GM18520 (cell line): ENCODE data around the gene CCDC88C.
A peak's percentile ranks its signal among the peaks of the same experiment; 100 is the strongest.

ENCODE experiments used
- ATAC-seq: cut with Tn5 transposase; IDR thresholded peaks from one replicate; pipeline ENCODE4 v1.9.1; 2021; ENCODE audit not compliant: unreplicated experiment

CCDC88C gene

DNA sequence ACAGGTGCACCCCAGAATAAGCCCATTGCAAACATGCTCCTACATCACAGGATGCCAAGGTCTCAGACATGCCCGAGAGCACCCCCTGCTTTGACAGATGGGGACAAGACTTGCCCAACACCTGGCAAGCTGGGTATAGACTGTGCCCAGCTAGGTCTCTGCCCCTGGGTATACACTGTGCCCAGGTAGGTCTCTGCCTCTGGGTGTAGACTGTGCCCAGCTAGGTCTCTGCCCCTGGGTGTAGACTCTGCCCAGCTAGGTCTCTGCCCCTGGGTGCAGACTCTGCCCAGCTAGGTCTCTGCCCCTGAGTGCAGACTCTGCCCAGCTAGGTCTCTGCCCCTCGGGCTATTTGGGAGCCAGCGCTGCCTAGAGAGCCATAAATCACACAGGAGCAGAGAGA lies 85.9 kb downstream of the CCDC88C start:
- ATAC-seq = no peak

DNA sequence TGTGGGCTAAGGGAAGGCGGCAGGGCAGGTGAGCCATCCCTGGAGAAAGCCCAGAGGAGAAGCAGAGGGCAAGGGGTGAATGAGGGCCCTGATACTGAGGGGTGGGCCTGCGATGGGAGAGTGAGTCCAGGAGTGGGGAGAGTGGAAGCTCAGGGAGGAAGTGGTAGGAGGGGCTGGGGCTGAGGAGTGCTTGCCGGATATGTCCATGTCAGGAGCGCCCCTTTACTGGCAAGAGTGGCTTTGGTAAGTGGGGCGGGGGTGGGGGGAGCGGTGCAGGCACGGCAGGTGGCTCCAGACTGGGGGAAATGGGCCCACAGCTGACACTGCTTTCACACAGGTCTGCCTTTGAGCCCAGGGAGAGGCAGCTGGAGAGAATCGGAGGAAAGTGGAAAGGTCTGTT lies 86.8 kb downstream of the CCDC88C start:
- no peak for ATAC-seq

DNA sequence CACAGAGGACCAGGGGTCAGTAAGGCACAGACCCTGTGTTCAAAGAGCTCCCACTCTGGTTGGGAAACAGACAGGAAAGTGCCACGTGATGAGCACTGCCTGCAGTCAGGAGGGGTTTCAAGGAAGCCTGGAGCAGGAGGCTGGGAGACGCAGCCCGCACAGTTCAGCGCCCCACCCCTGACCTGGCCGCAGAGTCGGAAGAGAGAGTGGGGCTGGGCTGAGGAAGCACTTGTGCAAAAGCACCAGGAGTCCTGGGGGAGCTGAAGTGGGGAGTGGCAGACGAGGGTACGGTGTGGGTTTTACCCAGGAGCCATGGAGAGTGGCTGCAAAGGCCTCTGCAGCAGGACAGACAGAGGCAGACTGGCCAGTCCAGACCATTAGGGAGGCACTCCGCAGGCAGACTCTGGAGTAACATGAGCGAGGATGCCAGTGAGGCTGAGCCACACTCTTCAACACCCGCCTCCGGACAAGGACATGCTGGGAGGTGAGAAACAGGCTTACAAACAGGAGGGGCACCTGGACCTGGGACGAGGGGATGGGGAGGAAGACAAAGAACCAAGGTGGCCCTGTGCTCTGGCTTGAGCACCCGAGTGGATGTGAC lies 87.4 kb downstream of the CCDC88C start:
- no peak for ATAC-seq

DNA sequence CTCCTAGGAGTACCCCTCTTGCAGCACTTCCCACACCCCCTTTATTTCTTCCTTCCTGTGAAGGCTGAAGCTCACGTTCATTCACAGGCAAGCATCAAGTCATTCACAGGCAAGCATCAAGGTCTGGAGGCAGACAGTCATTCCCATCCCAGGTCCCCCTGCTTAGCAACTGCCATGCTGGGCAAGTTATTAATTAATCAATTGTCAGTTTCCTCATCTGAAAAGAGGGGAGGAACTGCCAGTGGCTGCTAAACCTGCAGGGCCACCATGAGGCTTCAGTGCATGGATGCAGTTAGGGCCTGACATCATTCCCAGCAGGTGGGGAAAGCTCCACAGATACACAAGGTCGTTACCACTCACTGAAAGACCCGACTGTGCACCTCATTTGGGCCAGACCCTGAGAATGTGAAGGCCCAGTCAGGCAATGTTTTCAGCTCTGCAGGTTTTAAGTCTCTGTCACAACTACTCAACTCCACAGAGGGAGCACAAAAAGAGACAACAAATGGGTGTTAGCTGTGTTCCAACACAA lies 88.1 kb downstream of the CCDC88C start:
- no peak for ATAC-seq

DNA sequence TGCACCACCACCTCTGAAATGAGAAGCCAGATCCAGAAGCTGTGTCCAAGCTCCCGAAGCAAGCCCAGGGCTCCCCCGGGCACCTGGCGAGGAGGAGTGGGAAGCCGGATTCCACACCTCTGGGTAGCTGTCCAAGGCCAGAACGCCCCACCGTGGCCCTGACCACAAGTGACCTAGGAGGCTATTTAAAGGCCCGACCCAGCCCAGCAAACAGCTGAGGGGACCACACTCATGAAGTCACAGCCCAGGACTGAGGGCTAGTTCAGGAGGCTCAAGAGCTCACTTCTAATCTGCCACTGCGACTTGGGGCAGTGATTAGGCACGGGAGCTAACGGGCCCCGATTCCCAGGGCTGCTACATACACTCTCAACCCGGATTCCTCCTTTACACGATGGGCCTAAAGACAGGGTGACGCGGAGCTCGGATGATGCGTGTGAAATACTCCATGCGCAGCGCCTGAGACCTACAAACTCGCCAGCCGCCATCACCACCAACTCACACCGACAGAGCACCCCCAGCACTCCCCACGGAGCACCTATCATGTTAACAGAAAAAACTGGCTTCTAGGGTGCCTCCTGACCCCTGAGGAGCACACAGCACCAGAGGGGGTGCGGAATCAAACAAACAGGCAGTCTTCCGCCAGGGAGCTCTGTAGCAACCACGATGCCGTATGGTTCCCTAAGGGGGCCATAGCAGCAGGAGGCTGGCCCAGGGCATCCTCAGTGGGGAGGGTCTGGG lies 89.1 kb downstream of the CCDC88C start:
- ATAC-seq = no peak

DNA sequence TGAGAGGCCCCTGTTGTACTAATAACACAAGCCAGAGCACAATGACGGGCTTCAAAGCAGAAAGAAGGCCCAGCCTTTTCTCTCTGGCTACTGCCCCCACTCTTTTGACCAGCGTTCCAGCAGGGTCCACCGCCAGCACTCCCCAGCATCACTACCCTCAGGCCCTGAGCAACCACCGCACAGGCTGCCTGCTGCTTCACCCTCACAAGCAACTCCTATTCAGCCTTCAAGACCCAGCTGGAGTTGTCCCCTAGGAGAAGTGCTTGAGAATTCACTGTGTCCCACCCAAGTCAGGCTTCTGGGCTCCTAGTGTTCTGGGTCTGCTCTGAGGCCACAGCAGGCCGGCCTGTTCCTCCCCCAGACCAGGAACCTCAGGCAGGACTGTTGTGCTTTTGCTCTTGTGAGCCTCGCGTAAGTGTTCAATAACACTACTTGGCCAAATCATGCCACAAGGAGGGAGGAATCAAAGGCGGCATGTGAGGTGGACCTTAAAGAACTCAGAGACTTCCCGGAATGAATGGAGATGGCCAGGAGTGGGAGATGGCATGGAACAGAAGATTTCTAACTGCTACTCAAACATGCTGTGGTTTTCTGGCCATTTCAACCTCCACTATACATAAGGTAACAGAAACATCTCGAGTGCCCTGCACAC lies 89.8 kb downstream of the CCDC88C start:
- ATAC-seq = no peak

DNA sequence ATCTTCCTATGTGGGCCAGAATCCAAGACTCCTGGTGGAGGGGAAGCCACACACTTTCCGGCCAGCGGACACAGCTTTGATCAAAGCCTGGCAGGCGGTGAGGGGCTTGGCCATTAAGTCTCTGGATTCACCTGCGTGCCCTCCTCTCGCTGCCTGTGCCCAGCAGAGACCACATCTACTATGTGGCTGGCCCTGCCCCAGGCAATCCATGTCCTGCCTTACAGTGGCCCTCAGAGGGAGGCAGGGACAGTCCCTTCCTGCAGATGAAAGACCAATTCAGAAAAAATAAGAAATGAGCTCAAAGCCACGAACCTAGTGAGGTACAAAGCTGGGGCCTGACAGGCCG lies 90.4 kb downstream of the CCDC88C start:
- ATAC-seq = no peak

DNA sequence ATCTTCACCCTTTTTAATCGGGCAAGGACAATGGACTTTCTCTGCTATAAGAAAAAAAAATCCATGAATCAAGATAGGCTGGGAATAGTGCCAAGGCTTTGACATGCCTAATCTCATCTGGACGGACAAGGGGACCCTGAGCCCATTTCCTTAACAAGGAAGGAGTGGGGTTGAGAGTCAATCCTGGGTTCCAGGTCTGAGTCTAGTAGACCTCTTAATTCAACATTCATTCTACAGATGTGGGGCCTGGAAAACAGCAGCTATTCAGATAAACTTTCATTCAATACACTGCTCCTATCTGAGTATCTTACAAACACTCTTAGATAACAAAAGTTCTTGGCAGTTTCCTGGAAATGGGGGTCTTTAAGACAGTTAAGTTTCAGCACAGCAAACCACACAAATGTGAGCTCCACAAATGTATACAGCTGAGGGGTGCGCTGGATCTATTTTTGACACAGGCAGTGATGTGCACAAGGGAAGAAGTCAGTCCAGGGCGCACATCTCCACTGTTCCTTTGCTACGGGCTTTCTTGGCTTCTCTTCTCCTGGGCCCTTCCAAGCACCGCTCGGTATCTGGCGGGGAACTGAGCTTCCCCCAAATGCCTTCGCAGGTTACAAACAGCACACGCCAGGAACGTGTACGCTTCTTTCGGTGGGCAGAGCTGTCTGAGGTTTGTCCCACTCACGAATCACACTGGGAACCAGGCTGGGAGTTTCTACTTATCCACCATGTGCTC lies 90.9 kb downstream of the CCDC88C start:
- ATAC-seq = no peak

DNA sequence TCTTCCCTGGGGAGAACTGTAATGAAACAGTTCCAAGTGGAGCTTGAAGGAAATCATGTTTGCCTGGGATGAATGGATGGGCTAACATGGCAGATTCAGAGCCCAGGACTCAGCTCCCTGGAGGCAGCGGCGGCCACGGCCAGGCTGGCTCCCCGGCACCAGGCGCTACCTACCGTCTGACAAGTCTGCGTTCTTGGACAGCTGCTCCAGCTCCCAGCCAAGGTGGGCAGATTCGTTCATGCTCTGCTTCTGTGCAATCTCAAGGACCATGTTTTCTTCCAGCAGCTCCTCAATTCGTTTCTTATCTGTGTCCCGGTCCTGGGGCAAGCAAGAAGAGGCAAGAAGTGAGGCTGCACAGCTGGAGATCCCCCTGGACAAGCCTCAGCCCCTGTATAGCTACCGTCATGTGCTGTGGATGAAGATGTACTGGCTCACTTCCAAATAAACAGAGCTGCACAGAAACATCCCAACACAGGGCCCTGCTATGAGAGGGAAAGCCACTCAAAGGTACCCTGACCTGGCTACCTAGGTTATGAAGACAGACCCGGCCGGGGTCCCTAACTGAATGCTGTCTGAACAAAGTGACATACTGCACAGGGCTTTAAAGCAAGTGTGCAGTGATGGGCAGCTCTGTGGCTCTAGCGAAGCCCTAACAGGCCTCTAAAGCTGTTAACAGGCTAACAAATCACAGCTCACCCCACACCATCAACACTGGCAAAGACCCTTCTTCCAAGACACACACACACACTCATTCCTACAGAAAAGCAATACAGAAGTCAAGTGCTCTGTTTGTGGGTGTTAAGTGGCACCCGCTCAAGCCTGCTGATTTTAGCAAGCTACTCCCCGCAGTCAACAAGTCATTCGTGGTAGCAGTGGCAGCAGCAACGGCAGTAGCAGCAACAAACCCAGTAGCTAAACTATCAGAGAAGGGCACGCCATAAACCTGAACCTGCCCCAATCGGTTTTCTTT lies 92.7 kb downstream of the CCDC88C start:
- ATAC-seq = no peak

DNA sequence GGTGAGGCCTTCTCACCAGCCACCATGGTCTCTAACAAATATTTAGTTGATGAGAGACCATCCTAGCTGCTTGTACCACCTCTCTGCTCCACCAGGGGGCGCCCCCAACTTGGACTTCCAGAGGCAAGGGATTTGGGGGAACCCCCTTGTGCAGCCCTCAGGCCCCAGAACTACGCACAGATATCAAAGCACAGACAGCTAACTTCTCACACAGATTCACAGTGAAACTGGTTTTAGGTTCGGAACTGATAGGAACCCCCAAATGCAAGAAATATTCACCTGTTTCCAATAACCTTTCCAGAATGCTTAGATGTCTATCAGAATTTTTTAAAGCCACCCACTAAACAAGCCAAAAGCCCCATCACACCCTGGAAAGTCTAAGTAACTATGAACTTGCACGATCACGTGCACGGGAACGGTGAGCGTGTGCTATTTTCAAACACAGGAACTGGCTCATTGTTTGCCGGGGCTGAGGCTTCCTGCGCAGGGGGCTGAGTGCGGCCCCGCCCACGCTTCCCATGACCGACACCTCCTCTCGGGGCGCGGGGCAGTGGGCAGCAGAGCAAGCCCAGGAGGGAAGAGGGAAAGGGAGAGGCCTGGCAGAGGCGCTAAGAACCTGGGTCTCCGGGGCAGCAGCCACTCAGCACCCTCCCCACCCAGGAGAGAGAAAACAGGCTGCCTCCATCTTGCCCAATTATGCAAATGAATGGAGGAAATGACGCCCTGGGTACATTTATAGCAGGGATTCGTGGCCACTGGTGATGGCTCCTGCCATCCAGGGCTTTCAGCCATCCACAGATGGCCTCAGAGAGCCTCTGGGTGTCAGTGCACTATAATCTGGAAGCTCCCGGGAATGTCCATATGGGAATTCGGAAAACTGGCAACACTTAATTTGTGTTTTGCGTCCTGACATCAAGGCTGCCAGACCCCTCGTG lies 93.7 kb downstream of the CCDC88C start:
- ATAC-seq = peak; percentile 56

DNA sequence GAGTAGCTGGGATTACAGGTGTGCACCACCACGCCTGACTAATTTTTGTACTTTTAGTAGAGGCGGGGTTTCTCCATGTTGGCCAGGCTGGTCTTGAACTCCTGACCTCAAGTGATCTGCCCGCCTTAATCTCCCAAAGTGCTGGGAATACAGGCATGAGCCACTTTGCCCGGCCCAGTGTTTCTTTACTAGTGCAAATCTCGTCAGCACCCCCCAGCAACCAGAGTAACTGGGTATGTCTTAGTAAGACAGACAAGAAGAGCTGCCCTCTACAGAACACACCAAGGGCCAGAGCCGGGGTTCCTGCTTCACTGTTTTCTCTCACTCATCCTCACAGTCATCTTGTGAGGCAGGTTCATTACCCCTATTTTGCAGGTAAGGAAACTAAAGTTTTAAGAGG lies 94.6 kb downstream of the CCDC88C start:
- ATAC-seq = no peak

DNA sequence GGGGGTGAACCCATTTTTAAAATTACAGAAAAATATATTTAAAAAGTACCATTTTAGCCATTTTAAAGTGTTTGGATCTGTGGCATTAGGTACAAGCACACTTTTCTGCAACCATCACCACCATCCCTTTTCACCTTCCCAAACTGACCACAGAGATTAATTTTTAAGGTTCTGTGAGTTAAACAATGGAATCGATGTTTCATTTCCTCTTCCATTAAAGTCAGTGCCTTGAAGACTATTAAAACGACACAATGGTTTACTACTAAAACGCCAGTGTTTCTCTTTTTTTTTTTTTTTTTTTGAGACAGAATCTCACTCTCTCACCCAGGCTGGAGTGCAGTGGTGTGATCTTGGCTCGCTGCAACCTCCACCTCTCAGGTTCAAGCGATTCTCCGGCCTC lies 95.0 kb downstream of the CCDC88C start:
- ATAC-seq = no peak

DNA sequence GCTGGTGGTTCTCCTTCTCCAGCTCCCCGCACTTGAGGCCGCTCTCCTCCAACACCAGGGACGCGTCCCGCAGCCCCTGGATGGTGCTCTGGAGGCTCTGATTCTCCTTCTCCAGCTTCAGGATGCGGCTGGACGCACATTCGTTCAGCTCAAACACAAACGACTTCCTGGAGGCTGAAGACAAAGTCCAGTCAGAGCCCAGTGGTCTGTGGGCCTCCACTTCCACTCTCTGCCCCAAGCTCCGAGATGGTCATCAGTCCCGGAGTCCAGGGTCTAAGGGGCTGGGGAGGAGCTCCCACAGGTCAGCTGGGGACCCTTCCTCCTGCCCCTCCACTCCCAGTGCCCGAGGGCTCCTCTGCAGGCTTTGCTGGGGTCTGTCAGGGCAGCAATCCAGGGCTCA lies 96.5 kb downstream of the CCDC88C start:
- ATAC-seq = no peak

DNA sequence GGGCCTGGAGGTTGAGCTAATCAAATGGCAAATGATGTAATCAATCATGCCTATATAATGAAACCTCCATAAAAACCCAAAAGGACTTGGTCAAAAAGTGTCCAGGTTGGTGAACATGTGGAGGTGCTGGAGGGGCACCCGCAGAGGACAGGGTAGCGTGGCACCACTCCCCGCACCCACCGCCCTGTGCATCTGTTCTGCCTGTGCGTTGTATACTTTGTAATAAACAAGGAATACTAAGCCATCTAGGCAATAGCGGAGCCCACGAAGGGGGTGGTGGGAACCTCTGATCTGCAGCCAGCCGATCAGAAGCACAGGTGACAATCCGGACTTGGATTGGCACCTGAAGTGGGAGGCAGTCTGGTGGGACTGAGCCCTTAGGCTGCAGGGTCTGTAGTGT lies 97.4 kb downstream of the CCDC88C start:
- no peak for ATAC-seq

DNA sequence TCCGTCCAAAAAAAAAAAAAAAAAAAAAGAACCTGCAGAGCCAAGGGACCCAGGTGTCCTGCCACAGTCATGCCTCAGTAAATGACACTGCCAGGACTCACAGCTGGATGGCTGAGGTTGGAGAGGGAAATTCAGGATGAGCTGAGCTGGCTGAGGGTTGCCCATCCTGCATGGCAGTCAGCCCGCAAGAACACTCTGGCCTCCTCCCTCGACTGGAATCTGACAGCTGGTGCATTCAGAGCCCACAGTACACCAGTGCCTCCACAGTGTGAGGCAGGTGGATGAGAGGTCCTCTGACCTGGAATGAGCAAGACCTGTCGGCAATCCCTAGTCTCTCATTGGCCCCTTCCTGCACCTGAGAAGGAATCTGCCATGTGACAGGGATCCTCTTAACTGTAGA lies 98.7 kb downstream of the CCDC88C start:
- ATAC-seq = no peak

DNA sequence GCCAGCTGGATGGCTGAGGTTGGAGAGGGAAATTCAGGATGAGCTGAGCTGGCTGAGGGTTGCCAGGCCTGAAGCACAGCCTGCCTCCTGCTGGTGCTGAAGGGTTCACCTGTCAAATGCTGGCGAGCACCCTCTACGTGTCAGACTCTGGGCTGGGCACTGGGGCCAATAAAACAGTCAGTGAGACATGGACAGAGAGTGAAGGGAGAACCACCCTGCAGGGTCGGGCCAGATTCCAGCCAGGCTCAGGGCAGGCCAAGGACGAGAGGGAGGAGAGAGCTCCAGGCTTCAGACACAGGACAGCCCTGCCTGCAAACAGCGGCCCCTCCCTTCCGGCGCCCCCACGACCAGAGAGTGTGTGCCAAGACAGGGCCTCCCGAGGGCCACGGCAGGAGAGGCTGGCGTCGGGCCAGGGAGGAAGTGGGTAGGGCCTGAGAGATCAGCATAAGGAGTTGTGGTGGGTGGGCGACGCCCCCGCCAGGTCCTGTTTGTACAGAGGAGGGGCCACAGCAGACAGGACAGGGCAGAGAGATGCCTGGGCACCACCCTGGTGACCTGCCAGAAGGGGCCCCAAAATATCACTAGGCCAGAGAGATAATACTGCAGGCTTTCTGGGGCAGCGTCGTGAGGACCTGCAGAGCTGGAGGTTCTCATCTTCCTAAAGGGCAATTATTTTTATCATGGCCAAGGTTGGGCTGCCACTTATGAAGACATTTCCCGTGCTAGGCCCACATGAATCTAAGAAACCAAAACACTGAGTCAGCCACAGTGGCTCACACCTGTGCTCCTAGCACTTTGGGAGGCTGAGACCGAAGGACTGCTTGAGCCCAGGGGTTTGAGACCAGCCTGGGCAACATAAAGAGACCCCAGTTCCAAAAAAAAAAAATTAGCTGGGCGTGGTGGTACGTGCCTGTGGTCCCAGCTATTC lies 100.0 kb downstream of the CCDC88C start:
- no peak for ATAC-seq

DNA sequence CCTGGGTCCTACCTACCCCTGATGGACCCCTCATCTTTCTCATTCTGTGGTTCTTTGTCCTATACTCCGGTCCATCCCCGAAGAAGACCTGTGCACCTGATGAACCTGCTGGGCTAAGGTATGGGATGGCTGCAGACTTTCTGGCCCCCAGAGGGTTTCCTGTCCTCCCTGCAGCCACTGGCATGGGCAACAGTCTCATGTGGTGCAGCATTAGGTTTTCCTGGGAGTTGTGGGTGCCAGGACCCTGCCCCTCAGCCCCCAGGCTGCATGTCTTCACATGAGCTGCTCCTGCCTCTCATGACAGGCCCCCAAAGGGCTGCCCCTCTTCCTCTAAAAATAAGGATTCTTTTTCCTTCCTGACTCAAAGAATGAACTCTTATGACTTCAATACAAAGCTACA lies 100.9 kb downstream of the CCDC88C start:
- no peak for ATAC-seq

DNA sequence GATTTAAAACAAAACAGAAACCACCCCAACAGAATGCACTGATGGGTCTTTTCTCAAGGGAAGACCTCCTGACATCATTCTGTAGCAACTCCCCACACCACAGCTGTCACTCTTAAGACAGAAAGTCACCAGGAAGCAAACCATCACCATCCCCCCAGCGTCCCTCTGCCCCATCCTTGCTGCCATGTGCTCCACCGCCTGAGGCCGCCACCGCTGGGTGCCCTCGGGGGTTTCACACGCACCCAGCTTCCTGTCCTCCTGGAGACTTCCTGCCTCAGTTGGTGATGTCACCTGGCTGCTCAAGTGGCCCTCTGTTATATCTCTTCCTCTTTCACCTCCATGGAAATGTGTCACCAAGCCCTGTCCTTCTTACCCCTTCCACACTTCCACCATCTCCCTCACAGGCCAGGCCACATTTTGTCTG lies 101.8 kb downstream of the CCDC88C start:
- peak; percentile 70 for ATAC-seq
